Measurements from ENCODE around the gene SCNM1.
A peak's percentile ranks its signal among the peaks of the same experiment; 100 is the strongest.

The SCNM1 gene, protein sequence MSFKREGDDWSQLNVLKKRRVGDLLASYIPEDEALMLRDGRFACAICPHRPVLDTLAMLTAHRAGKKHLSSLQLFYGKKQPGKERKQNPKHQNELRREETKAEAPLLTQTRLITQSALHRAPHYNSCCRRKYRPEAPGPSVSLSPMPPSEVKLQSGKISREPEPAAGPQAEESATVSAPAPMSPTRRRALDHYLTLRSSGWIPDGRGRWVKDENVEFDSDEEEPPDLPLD

DNA sequence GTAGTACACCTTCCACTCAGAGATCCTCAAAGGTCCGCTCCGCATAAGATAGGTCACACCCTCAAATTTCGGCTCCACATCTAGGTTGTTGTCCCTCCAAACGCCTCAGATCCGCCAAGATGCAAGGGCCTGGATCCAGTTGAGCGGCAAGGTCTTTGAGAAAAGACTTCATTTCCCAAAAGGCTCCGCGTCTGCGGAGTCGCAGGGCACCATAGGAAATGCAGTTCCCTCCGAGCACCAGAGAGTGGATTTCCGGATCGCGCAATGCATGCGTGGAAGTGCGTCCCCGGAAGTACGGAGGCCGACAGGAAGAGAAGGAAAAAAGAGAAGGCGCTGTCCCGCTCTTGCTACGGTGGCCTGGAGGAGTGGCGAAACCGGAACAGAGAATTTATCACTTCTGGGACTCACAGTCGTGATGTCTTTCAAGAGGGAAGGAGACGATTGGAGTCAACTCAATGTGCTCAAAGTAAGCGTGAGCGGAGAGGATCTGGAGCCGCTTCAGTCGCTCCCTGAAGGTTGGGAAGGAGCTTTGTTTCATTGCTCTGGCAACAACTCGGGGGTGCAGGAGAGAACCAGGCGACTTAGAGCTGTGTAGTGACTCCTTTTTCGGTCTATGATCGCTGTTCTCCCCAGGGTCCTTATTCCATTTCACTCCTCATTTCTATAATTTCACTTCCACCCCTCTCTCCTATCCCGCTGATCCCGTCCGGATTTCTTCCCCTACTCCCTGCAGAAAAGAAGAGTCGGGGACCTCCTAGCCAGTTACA lies at the start of gene SCNM1, which contains the start of gene LYSMD1:
SCNM1 (plus strand) TSS at position 407 of the 767 bp plus-strand sequence; CDS start at position 416, 9 bp downstream.
LYSMD1 (minus strand) TSS at position 165 of the 767 bp plus-strand sequence. CDS start 644 bp downstream, outside the sequence.
- H3K4me1 ChIP-seq (ENCODE audit: insufficient read depth, low read length) = 0 out of 2 replicates have a peak, but pooled peaks cover 9% of the 10 kb centered on the region
- H3K4me3 ChIP-seq (ENCODE audit: low read length) = peak within 1 kb of the TSS; percentile 98
- H3K27me3 ChIP-seq (ENCODE audit: insufficient read depth, low read length) = no peaks in the 10 kb centered on the region
- H3K9me3 ChIP-seq (ENCODE audit: insufficient read depth, low read depth, low read length) = no peaks in the 10 kb centered on the region
- H3K9ac ChIP-seq (ENCODE audit: low read depth, low read length) = peak within 1 kb of the TSS; percentile 96
- H3K27ac ChIP-seq (ENCODE audit: low read length) = peak within 1 kb of the TSS; percentile 84
- peaks cover 32% of the 10 kb centered on the region for H3K36me3 ChIP-seq (ENCODE audit: insufficient read depth, low read depth, low read length)

DNA sequence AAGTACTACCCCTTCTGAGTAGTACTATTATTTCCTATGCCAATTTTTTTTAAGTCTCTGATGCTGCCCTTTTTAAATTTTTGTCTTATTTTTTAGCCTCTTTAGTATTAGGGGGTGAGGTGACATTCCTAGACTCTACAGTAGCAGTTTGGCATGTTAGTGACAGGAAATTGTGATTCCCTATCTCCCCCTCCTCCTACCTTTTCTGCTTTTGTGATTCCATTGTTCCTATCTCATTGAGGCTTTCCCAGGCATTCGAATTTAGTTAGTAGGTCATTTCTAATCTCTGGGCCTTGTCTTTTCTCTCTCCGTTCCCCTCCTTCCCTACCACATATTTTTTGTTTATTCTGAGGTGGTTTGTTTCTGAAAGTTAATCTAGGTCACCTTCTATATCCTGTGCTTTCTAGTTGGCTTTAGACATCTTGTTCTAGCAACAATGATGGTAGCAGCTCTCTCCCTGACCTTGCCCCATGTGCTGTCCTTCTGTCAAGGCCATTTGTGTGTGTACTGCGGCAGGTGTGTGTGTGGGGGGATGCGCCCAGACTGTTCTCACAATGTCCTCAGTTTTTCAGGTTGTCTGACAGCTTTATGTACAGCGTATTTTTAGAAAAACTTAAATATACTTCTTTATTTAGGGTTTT lies 41.1 kb upstream of the SCNM1 start:
- no peak overlapping the region for H3K4me3 ChIP-seq (ENCODE audit: low read length)
- no peaks in the 10 kb centered on the region for H3K36me3 ChIP-seq (ENCODE audit: insufficient read depth, low read depth, low read length)
- H3K9ac ChIP-seq (ENCODE audit: low read depth, low read length) = no peak overlapping the region
- H3K27me3 ChIP-seq (ENCODE audit: insufficient read depth, low read length) = 0 out of 2 replicates have a peak, but pooled peaks cover under 1% of the 10 kb centered on the region
- H3K9me3 ChIP-seq (ENCODE audit: insufficient read depth, low read depth, low read length) = no peaks in the 10 kb centered on the region
- H3K27ac ChIP-seq (ENCODE audit: low read length) = no peak overlapping the region
- H3K4me1 ChIP-seq (ENCODE audit: insufficient read depth, low read length) = peaks cover 7% of the 10 kb centered on the region

DNA sequence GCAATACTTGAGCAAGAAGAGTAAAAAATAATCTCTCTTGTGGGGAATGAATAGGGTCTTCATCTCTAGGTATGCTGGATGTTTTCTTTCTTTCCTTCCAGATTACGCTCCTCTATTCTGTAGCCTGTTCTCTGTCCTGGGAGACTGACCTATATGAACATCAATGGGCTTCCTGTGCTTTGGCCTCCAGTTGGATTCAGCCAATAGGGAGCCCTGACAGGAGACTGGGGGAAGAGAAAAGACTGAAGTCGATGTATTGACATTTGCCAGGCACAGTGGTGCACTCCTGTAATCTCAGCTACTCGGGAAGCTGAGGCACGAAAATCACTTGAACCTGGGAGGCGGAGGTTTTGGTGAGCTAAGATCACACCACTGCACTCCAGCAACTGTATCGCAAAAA lies 37.1 kb upstream of the SCNM1 start:
- no peak overlapping the region for H3K27ac ChIP-seq (ENCODE audit: low read length)
- H3K36me3 ChIP-seq (ENCODE audit: insufficient read depth, low read depth, low read length) = no peaks in the 10 kb centered on the region
- H3K9ac ChIP-seq (ENCODE audit: low read depth, low read length) = no peak overlapping the region
- H3K27me3 ChIP-seq (ENCODE audit: insufficient read depth, low read length) = peaks cover 36% of the 10 kb centered on the region
- no peak overlapping the region for H3K4me3 ChIP-seq (ENCODE audit: low read length)
- H3K9me3 ChIP-seq (ENCODE audit: insufficient read depth, low read depth, low read length) = no peaks in the 10 kb centered on the region
- peaks cover 7% of the 10 kb centered on the region for H3K4me1 ChIP-seq (ENCODE audit: insufficient read depth, low read length)

DNA sequence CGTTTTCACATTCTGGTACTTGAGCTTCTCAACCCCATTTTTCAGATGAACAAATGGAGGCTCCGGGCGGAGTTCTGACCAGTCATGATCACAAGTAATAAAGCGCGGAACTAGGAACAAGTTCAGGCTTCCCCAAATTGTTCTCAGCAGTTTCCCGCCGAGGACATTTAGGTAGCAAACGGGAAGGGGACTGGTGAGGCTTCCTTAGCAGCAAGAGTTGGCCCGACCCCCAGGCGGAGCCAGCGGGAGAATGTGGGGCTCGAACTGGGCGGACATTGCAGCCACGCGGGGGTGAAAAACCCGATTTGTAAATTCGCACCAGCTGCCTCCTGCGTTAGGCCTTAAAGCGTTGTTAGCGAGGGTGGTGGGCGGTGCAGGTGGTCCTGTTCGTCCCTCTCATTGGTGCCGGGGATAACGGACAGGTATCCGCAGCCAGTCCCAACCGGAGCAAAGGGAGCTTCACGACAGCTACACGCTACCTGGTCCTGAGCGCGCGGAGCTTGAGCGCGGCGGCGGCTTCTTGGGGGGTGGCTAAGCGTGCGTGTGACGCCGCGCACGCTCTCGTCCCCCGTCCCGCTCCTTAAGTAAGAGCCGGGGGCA lies 34.9 kb upstream of the SCNM1 start:
- Histone ChIP-seq H3K27ac (ENCODE audit: low read length) (no peak overlapping the region), H3K9me3 (ENCODE audit: insufficient read depth, low read depth, low read length) (no peaks in the 10 kb centered on the region), H3K4me1 (ENCODE audit: insufficient read depth, low read length) (no peaks in the 10 kb centered on the region; the same call in 1 of the 2 replicates), H3K36me3 (ENCODE audit: insufficient read depth, low read depth, low read length) (peaks cover 16% of the 10 kb centered on the region; the same call in 1 of the 2 replicates), H3K9ac (ENCODE audit: low read depth, low read length) (peak overlapping the region; percentile 69), H3K4me3 (ENCODE audit: low read length) (peak overlapping the region; percentile 73), H3K27me3 (ENCODE audit: insufficient read depth, low read length) (peaks cover 47% of the 10 kb centered on the region)

DNA sequence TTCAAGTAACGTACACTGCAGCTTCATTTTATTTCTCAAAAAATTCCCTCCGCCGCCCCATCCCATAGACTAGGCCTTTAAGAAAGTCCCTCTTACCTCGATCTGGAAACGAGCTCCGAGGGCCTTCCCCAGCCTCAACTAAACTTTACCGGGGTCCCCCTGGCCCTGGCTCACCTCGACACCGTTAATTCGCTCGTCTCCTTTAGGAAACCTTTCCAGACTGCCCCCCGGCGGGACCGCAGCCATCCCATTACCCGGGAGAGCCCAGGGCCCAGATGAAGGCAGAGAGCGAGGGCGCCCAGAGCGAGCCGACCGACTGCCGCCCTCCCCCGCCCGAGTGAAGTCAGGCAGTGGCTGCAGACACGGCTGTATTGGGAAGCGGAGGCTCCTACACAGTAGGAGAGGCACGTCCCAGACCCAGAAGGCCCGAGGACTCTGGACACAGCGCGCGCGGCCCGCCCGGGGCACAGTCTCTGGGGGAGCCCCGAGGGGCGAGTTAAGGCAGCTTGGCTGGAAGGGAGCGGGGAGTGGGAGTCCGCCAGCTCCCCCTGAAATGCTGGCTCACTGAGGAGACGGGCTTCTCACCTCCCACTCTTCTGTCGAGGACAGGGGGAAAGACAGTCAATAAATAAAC lies 34.1 kb upstream of the SCNM1 start:
- Histone ChIP-seq H3K27ac (ENCODE audit: low read length) (no peak overlapping the region), H3K9ac (ENCODE audit: low read depth, low read length) (peak overlapping the region; percentile 31; the same call in 1 of the 2 replicates), H3K4me1 (ENCODE audit: insufficient read depth, low read length) (no peaks in the 10 kb centered on the region; the same call in 1 of the 2 replicates), H3K27me3 (ENCODE audit: insufficient read depth, low read length) (peaks cover 47% of the 10 kb centered on the region), H3K9me3 (ENCODE audit: insufficient read depth, low read depth, low read length) (no peaks in the 10 kb centered on the region), H3K4me3 (ENCODE audit: low read length) (peak overlapping the region; percentile 73), H3K36me3 (ENCODE audit: insufficient read depth, low read depth, low read length) (peaks cover 21% of the 10 kb centered on the region; the same call in 1 of the 2 replicates)

DNA sequence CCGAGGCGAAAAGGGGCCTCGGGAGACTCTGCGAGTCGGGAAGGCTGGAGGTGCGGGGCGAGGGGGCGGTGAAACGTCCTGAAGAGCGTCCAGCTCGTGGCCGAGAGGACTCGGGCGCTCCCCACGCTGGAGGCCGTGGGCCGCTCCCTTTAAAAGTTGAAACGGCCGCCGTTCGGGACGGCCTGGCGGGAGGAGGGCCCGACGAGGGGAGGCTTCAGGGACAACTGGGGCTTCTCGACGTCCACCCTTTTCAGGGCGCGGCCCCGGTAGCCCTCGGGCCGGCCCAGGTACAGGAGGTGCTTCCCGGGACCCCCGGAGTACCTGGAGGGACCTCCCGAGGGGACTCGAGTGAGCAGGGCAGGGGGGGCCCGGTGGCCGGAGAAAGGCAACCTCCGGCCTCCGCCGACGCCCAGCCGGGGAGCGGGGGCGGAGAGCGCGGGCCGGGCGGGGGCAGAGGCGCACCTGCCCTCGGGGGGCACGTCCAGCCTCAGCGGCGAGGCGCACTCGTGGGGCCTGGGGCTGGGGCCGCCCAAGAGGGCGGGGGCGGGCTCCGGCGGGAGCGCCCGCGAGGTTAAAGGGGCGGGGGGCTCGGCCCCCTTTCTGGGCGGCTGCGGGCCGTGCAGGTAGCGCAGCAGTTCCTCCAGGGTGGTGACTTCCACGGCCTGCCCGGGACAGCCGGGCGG lies 33.5 kb upstream of the SCNM1 start:
- Histone ChIP-seq H3K4me1 (ENCODE audit: insufficient read depth, low read length) (no peaks in the 10 kb centered on the region; the same call in 1 of the 2 replicates), H3K9ac (ENCODE audit: low read depth, low read length) (peak overlapping the region; percentile 31; the same call in 1 of the 2 replicates), H3K36me3 (ENCODE audit: insufficient read depth, low read depth, low read length) (peaks cover 21% of the 10 kb centered on the region; the same call in 1 of the 2 replicates), H3K27ac (ENCODE audit: low read length) (no peak overlapping the region), H3K4me3 (ENCODE audit: low read length) (peak overlapping the region; percentile 73), H3K9me3 (ENCODE audit: insufficient read depth, low read depth, low read length) (no peaks in the 10 kb centered on the region), H3K27me3 (ENCODE audit: insufficient read depth, low read length) (peaks cover 47% of the 10 kb centered on the region)

DNA sequence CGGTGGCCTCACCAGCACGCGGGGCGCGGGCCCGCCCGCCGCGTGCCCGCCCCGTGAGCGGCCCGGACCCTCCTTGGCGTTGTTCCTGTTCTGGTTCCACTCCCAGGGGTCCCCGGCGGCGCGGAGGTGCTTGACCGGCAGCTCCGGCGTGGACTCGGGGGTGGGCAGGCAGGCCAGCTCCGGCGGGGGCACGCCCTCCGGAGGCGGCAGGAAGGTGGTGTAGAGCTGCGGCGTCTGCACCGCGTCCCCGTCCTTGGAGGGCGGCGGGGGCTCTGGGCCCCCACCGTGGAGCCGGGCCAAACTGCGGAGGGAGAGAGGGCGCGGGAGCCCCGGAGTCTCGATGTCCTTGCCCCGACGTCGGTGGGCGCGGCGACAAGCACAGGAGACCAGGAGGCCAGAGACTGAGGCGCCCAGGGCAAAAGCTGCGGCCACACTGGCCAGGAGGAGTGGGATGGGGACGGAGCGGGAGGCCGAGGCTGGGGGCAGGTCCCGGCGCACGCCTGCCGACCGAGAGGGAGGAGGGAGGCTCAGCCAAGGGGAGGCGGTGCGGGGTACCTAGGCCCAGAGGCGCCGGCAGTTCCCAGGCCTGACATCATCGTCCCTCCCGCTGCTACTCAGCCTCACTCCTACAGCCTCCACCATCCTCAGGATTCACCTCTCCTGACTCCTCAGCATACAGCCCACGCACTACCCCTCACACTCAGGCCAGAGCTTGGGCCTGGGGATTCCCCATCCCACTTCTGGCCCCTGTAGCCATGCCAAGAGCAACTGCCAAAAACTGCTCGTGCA lies 32.7 kb upstream of the SCNM1 start:
- no peak overlapping the region for H3K27ac ChIP-seq (ENCODE audit: low read length)
- no peaks in the 10 kb centered on the region for H3K9me3 ChIP-seq (ENCODE audit: insufficient read depth, low read depth, low read length)
- peaks cover 47% of the 10 kb centered on the region for H3K27me3 ChIP-seq (ENCODE audit: insufficient read depth, low read length)
- peaks cover 21% of the 10 kb centered on the region; the same call in 1 of the 2 replicates for H3K36me3 ChIP-seq (ENCODE audit: insufficient read depth, low read depth, low read length)
- H3K9ac ChIP-seq (ENCODE audit: low read depth, low read length) = no peak overlapping the region; the same call in 1 of the 2 replicates
- H3K4me1 ChIP-seq (ENCODE audit: insufficient read depth, low read length) = no peaks in the 10 kb centered on the region; the same call in 1 of the 2 replicates
- peak overlapping the region; percentile 73; the same call in 1 of the 2 replicates for H3K4me3 ChIP-seq (ENCODE audit: low read length)

DNA sequence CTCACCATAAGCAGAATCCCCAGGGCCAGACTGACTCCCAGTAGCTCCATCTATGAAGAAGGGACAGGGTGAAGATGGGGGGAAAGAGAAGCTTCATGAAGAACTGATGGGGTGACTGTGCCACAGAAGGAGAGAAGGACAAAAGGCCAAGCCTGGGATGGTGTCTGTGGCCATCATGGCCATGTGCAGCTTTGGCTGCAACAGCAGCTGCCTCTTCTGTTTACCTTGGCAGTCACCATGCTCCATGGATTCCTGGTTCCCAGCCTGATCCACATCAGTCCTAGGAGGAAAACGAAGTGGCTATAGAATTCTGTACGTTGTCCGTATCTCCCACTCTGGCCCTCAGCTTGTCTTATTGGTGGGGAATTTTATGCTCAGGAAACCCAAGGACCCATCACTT lies 31.5 kb upstream of the SCNM1 start:
- Histone ChIP-seq H3K4me3 (ENCODE audit: low read length) (no peak overlapping the region), H3K4me1 (ENCODE audit: insufficient read depth, low read length) (no peaks in the 10 kb centered on the region; the same call in 1 of the 2 replicates), H3K27ac (ENCODE audit: low read length) (no peak overlapping the region), H3K9ac (ENCODE audit: low read depth, low read length) (no peak overlapping the region), H3K27me3 (ENCODE audit: insufficient read depth, low read length) (peaks cover 47% of the 10 kb centered on the region), H3K9me3 (ENCODE audit: insufficient read depth, low read depth, low read length) (no peaks in the 10 kb centered on the region), H3K36me3 (ENCODE audit: insufficient read depth, low read depth, low read length) (peaks cover 21% of the 10 kb centered on the region; the same call in 1 of the 2 replicates)

DNA sequence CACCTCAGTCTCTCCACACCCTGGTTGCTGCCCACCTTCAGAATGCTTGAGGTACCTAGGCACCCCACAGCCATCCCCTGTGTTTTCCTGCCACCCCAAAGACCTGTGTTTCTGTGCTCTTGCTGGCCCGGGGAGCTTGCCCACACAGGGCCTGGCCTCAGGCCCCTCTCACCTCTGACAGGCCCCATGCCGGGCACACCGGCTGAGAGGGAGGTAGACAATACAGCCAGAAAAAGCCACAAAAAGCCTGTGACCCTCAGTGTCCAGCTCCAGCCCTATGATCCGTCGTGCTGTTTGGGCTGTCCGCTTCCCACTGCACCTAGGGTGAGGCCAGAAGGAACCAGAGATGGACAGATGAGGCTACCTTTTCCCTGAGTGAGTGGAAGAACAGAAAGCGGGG lies 31.0 kb upstream of the SCNM1 start:
- no peaks in the 10 kb centered on the region; the same call in 1 of the 2 replicates for H3K4me1 ChIP-seq (ENCODE audit: insufficient read depth, low read length)
- peaks cover 46% of the 10 kb centered on the region for H3K27me3 ChIP-seq (ENCODE audit: insufficient read depth, low read length)
- no peak overlapping the region for H3K9ac ChIP-seq (ENCODE audit: low read depth, low read length)
- H3K9me3 ChIP-seq (ENCODE audit: insufficient read depth, low read depth, low read length) = no peaks in the 10 kb centered on the region
- peaks cover 21% of the 10 kb centered on the region; the same call in 1 of the 2 replicates for H3K36me3 ChIP-seq (ENCODE audit: insufficient read depth, low read depth, low read length)
- H3K4me3 ChIP-seq (ENCODE audit: low read length) = no peak overlapping the region
- H3K27ac ChIP-seq (ENCODE audit: low read length) = no peak overlapping the region
